ENCODE results near the gene TWF2.

Gene TWF2

GRCh38 chr3:52230889-52231499 lies 8.0 kb downstream of the TWF2 start:
- H3K27me3 ChIP-seq (ENCODE audit: insufficient read depth, insufficient read length) = no peaks in the 10 kb centered on the region
- H3K4me1 ChIP-seq (ENCODE audit: insufficient read depth, insufficient read length) = peaks cover 2% of the 10 kb centered on the region
- no peak overlapping the region for H3K9ac ChIP-seq (ENCODE audit: insufficient read length, low read depth)
- TF ChIP-seq SUZ12 (IDR thresholded peaks at IDR 0.05; ENCODE audit: extremely low read depth, insufficient read depth, insufficient read length) (no peak), ZNF274 (IDR thresholded peaks at IDR 0.05; ENCODE audit: low read depth, low read length) (no peak), YY1 (IDR thresholded peaks at IDR 0.05; ENCODE audit: insufficient read depth, insufficient read length) (no peak)
- H3K36me3 ChIP-seq (ENCODE audit: insufficient read depth, insufficient read length, low read length) = peaks cover 63% of the 10 kb centered on the region
- no peaks in the 10 kb centered on the region for H3K9me3 ChIP-seq (ENCODE audit: insufficient read depth, low read length)
- no peak for DNase-seq (ENCODE audit: low read depth, low spot score)
- no peak overlapping the region for H3K4me3 ChIP-seq (ENCODE audit: insufficient read length, low read depth)

GRCh38 chr3:52230461-52230860 lies 8.5 kb downstream of the TWF2 start:
- Histone ChIP-seq H3K36me3 (ENCODE audit: insufficient read depth, insufficient read length, low read length) (peaks cover 59% of the 10 kb centered on the region), H3K4me1 (ENCODE audit: insufficient read depth, insufficient read length) (peaks cover 4% of the 10 kb centered on the region), H3K4me3 (ENCODE audit: insufficient read length, low read depth) (no peak overlapping the region), H3K9ac (ENCODE audit: insufficient read length, low read depth) (no peak overlapping the region), H3K9me3 (ENCODE audit: insufficient read depth, low read length) (no peaks in the 10 kb centered on the region), H3K27me3 (ENCODE audit: insufficient read depth, insufficient read length) (no peaks in the 10 kb centered on the region)
- no peak for DNase-seq (ENCODE audit: low read depth, low spot score)
- TF ChIP-seq SUZ12 (IDR thresholded peaks at IDR 0.05; ENCODE audit: extremely low read depth, insufficient read depth, insufficient read length) = no peak
- no peak for TF ChIP-seq YY1 (IDR thresholded peaks at IDR 0.05; ENCODE audit: insufficient read depth, insufficient read length)
- no peak for TF ChIP-seq ZNF274 (IDR thresholded peaks at IDR 0.05; ENCODE audit: low read depth, low read length)

- H3K36me3 ChIP-seq (ENCODE audit: insufficient read depth, insufficient read length, low read length) = peaks cover 54% of the 10 kb centered on the region
- no peaks in the 10 kb centered on the region for H3K9me3 ChIP-seq (ENCODE audit: insufficient read depth, low read length)
- H3K27me3 ChIP-seq (ENCODE audit: insufficient read depth, insufficient read length) = no peaks in the 10 kb centered on the region
- no peak for DNase-seq (ENCODE audit: low read depth, low spot score)
- TF ChIP-seq SUZ12 (IDR thresholded peaks at IDR 0.05; ENCODE audit: extremely low read depth, insufficient read depth, insufficient read length) = no peak
- no peak for TF ChIP-seq YY1 (IDR thresholded peaks at IDR 0.05; ENCODE audit: insufficient read depth, insufficient read length)
- no peak for TF ChIP-seq ZNF274 (IDR thresholded peaks at IDR 0.05; ENCODE audit: low read depth, low read length)
- no peak overlapping the region for H3K9ac ChIP-seq (ENCODE audit: insufficient read length, low read depth)
- H3K4me1 ChIP-seq (ENCODE audit: insufficient read depth, insufficient read length) = peaks cover 6% of the 10 kb centered on the region
- H3K4me3 ChIP-seq (ENCODE audit: insufficient read length, low read depth) = no peak overlapping the region
These were observed 9.3 kb downstream of the TWF2 start for GRCh38 chr3:52229656-52230055.

- no peaks in the 10 kb centered on the region for H3K9me3 ChIP-seq (ENCODE audit: insufficient read depth, low read length)
- H3K36me3 ChIP-seq (ENCODE audit: insufficient read depth, insufficient read length, low read length) = peaks cover 45% of the 10 kb centered on the region
- H3K27me3 ChIP-seq (ENCODE audit: insufficient read depth, insufficient read length) = no peaks in the 10 kb centered on the region
- H3K9ac ChIP-seq (ENCODE audit: insufficient read length, low read depth) = no peak overlapping the region
- H3K4me3 ChIP-seq (ENCODE audit: insufficient read length, low read depth) = no peak overlapping the region
- H3K4me1 ChIP-seq (ENCODE audit: insufficient read depth, insufficient read length) = peaks cover 6% of the 10 kb centered on the region
- TF ChIP-seq ZNF274 (IDR thresholded peaks at IDR 0.05; ENCODE audit: low read depth, low read length) = no peak
- no peak for TF ChIP-seq SUZ12 (IDR thresholded peaks at IDR 0.05; ENCODE audit: extremely low read depth, insufficient read depth, insufficient read length)
- no peak for TF ChIP-seq YY1 (IDR thresholded peaks at IDR 0.05; ENCODE audit: insufficient read depth, insufficient read length)
- no peak for DNase-seq (ENCODE audit: low read depth, low spot score)
These were observed 10.1 kb downstream of the TWF2 start for GRCh38 chr3:52228751-52229291.

GRCh38 chr3:52228266-52228665 lies 10.7 kb downstream of the TWF2 start:
- Histone ChIP-seq H3K36me3 (ENCODE audit: insufficient read depth, insufficient read length, low read length) (peaks cover 45% of the 10 kb centered on the region), H3K4me1 (ENCODE audit: insufficient read depth, insufficient read length) (peaks cover 6% of the 10 kb centered on the region), H3K27me3 (ENCODE audit: insufficient read depth, insufficient read length) (no peaks in the 10 kb centered on the region), H3K9me3 (ENCODE audit: insufficient read depth, low read length) (no peaks in the 10 kb centered on the region), H3K4me3 (ENCODE audit: insufficient read length, low read depth) (no peak overlapping the region), H3K9ac (ENCODE audit: insufficient read length, low read depth) (no peak overlapping the region)
- no peak for DNase-seq (ENCODE audit: low read depth, low spot score)
- TF ChIP-seq SUZ12 (IDR thresholded peaks at IDR 0.05; ENCODE audit: extremely low read depth, insufficient read depth, insufficient read length) = no peak
- TF ChIP-seq YY1 (IDR thresholded peaks at IDR 0.05; ENCODE audit: insufficient read depth, insufficient read length) = no peak
- TF ChIP-seq ZNF274 (IDR thresholded peaks at IDR 0.05; ENCODE audit: low read depth, low read length) = no peak

GRCh38 chr3:52227766-52228165 lies 11.2 kb downstream of the TWF2 start:
- Histone ChIP-seq H3K9ac (ENCODE audit: insufficient read length, low read depth) (no peak overlapping the region), H3K9me3 (ENCODE audit: insufficient read depth, low read length) (no peaks in the 10 kb centered on the region), H3K4me3 (ENCODE audit: insufficient read length, low read depth) (no peak overlapping the region), H3K4me1 (ENCODE audit: insufficient read depth, insufficient read length) (peaks cover 6% of the 10 kb centered on the region), H3K36me3 (ENCODE audit: insufficient read depth, insufficient read length, low read length) (peaks cover 45% of the 10 kb centered on the region), H3K27me3 (ENCODE audit: insufficient read depth, insufficient read length) (no peaks in the 10 kb centered on the region)
- no peak for DNase-seq (ENCODE audit: low read depth, low spot score)
- no peak for TF ChIP-seq SUZ12 (IDR thresholded peaks at IDR 0.05; ENCODE audit: extremely low read depth, insufficient read depth, insufficient read length)
- no peak for TF ChIP-seq ZNF274 (IDR thresholded peaks at IDR 0.05; ENCODE audit: low read depth, low read length)
- no peak for TF ChIP-seq YY1 (IDR thresholded peaks at IDR 0.05; ENCODE audit: insufficient read depth, insufficient read length)

GRCh38 chr3:52227117-52227516 lies 11.8 kb downstream of the TWF2 start:
- Histone ChIP-seq H3K9me3 (ENCODE audit: insufficient read depth, low read length) (no peaks in the 10 kb centered on the region), H3K27me3 (ENCODE audit: insufficient read depth, insufficient read length) (no peaks in the 10 kb centered on the region), H3K4me1 (ENCODE audit: insufficient read depth, insufficient read length) (peaks cover 6% of the 10 kb centered on the region), H3K4me3 (ENCODE audit: insufficient read length, low read depth) (no peak overlapping the region), H3K9ac (ENCODE audit: insufficient read length, low read depth) (no peak overlapping the region), H3K36me3 (ENCODE audit: insufficient read depth, insufficient read length, low read length) (peaks cover 42% of the 10 kb centered on the region)
- DNase-seq (ENCODE audit: low read depth, low spot score) = no peak
- no peak for TF ChIP-seq SUZ12 (IDR thresholded peaks at IDR 0.05; ENCODE audit: extremely low read depth, insufficient read depth, insufficient read length)
- TF ChIP-seq ZNF274 (IDR thresholded peaks at IDR 0.05; ENCODE audit: low read depth, low read length) = no peak
- no peak for TF ChIP-seq YY1 (IDR thresholded peaks at IDR 0.05; ENCODE audit: insufficient read depth, insufficient read length)
